ENCODE measurements around the gene JAG2. TPM values are rescaled to one million over a fixed set of nuclear protein-coding genes. Genes with fewer than 3 reads are reported as not detected.
A peak's percentile ranks its signal among the peaks of the same experiment; 100 is the strongest.

Gene JAG2
- total and polyA plus RNA-seq, 12 donors: 0.83 to 16.2 (median 4.0) TPM

DNA sequence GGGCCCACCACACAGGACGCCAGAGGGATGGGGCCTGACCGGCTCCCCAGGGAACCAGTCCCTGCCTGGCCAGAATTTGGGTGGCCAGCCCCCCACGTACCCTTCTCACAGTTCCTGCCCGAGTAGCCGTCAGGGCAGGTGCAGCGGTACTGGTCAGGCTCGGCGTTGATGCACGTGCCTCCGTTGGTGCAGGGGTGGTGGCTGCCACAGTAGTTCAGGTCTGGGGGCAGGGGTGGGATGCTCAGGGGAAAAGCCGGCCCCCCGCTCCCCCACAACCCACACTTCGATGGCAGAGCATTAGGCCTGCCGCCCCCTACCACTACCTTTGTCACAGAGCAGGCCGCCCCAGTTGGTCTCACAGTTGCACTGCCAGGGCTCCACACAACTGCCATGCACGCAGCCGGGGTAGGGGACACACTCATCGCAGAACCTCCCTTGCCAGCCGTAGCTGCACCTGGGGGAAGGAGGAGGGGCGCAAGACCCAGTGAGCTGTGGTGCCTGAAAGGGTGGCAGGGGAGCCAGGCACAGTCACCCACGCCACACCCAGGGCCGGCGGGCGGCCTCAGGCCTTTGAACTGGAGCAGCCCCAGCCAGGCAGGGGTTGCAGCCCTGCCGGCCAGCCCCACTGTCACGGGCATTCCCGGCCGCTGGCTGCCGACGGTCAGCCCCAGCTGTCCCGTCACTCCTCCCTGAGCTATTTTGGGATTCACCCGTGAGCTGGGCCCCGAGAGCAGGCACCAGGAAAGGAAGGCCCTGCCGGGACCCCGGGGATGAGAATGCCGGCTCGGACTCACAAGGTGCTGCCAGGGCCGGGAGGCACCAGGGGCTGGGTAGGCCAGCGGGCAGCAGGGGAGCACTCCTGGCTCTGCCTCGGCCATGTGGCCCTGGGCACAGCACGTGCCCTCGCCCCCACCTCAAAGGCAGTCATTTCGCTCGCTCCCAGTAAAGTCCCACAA lies 16.5 kb downstream of the JAG2 start:
- 78 to 82% (median 81%) methylated on average over 24 to 44 of the region's 44 CpGs for WGBS, 4 donors
- Histone ChIP-seq H3K27me3 (no peaks in the 10 kb centered on the region), H3K36me3 (replicated peaks in 1 of 2) (no peaks in the 10 kb centered on the region), H3K4me3 (no peak overlapping the region), H3K27ac (peak overlapping the region in 1 of 5 donors; percentile 23), H3K4me1 (replicated peaks in 1 of 2) (no peaks in the 10 kb centered on the region), H3K9me3 (replicated peaks in 1 of 3) (no peaks in the 10 kb centered on the region)
- DNase-seq: no peak
- intact Hi-C loops (cut with DNase I): no loop called here
- no peak for TF ChIP-seq POLR2A (IDR thresholded peaks at IDR 0.05)
- TF ChIP-seq, protein P1, sequence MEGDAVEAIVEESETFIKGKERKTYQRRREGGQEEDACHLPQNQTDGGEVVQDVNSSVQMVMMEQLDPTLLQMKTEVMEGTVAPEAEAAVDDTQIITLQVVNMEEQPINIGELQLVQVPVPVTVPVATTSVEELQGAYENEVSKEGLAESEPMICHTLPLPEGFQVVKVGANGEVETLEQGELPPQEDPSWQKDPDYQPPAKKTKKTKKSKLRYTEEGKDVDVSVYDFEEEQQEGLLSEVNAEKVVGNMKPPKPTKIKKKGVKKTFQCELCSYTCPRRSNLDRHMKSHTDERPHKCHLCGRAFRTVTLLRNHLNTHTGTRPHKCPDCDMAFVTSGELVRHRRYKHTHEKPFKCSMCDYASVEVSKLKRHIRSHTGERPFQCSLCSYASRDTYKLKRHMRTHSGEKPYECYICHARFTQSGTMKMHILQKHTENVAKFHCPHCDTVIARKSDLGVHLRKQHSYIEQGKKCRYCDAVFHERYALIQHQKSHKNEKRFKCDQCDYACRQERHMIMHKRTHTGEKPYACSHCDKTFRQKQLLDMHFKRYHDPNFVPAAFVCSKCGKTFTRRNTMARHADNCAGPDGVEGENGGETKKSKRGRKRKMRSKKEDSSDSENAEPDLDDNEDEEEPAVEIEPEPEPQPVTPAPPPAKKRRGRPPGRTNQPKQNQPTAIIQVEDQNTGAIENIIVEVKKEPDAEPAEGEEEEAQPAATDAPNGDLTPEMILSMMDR (IDR thresholded peaks at IDR 0.05): no peak

DNA sequence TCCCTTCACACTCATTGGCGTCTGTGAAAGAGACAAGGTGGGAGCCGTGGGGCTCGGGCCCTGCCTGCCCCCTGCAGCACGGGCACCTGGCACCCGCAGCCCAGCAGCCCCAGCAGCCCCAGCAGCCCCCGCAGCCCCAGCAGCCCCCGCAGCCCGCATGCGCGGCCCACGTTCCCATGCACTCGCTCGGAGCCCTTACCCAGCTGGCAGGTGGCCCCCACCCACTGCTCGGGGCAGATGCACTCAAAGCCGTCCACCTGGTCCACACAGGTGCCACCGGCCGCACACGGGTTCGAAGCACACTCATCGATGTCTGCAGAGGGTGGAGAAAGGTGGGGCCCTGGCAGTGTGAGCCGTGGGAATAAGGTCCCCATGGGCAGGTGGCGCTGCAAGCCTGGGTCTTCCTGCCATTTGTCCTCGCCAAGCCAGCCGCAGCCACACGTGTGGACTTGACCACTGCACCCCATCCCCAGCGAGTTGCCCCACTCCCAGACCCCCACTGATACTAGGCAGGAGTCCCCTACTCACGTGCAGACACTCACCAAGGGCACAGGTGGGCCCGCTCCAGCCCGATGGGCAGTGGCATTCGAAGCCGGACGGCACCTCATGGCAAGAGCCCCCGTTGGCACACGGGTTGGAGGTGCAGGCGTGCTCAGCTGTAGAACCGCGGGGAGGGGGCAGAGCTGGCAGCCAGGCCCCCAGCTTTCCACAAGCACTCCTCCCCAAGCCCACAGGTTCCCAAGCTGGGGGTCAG lies 17.3 kb downstream of the JAG2 start:
- intact Hi-C loops (cut with DNase I): no loop called here
- Histone ChIP-seq H3K27me3 (no peaks in the 10 kb centered on the region), H3K4me1 (replicated peaks in 1 of 2) (no peaks in the 10 kb centered on the region), H3K9me3 (replicated peaks in 1 of 3) (no peaks in the 10 kb centered on the region), H3K27ac (no peak overlapping the region), H3K36me3 (replicated peaks in 1 of 2) (no peaks in the 10 kb centered on the region), H3K4me3 (no peak overlapping the region)
- TF ChIP-seq, protein P1 (IDR thresholded peaks at IDR 0.05): no peak
- TF ChIP-seq POLR2A (IDR thresholded peaks at IDR 0.05): no peak
- 80 to 91% (median 86%) methylated on average over 14 to 37 of the region's 37 CpGs; no CpG with 5 or more reads in 1 of the 4 donors for WGBS, 4 donors
- no peak for DNase-seq

- DNase-seq: no peak
- WGBS, 4 donors: 80 to 89% (median 85%) methylated on average over 11 to 35 of the region's 35 CpGs
Measured at GRCh38 chr14:105150368-105151083, 18.1 kb downstream of the JAG2 start.

More at GRCh38 chr14:105150368-105151083, 18.1 kb downstream of the JAG2 start:
- no peaks in the 10 kb centered on the region for H3K9me3 ChIP-seq (replicated peaks in 1 of 3)
- H3K36me3 ChIP-seq (replicated peaks in 1 of 2): no peaks in the 10 kb centered on the region
- no peaks in the 10 kb centered on the region for H3K27me3 ChIP-seq
- intact Hi-C loops (cut with DNase I): no loop called here
- TF ChIP-seq POLR2A (IDR thresholded peaks at IDR 0.05): no peak
- TF ChIP-seq, protein P1 (IDR thresholded peaks at IDR 0.05): no peak
- H3K4me3 ChIP-seq: no peak overlapping the region
- H3K4me1 ChIP-seq (replicated peaks in 1 of 2): no peaks in the 10 kb centered on the region
- H3K27ac ChIP-seq: no peak overlapping the region
